GM12891 (cell line): ENCODE results near the gene ZFP82.

Experiments used
- PAX5 ChIP-seq: IDR thresholded peaks from 2 replicates; pipeline ENCODE4 v1.6.1; 2011; ENCODE audit warnings: low read length, moderate library complexity, mild to moderate bottlenecking; ENCODE audit not compliant: insufficient read depth, severe bottlenecking
- POLR2A ChIP-seq: IDR thresholded peaks from 2 replicates; pipeline ENCODE4 v1.6.1; 2011; ENCODE audit warnings: low read depth, low read length, control low read depth

DNA sequence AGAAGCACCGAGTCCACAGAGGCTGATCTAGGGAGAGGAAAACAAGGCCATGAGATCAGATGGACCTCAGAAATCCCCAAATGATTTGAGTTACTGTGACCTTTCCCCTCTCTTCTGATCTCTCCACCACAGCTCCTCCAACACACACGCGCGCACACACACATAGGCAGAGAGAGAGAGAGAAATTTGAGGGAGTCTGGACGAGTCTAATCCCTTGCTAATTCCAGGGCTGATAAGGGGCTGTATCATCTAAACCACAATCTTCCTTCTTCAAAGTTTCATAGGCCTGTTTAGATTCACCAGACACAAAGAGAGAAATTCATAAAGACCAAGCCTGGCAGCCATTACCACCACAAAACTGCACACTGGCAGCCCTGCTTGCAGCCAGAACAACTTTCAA, 8.6 kb downstream of the ZFP82 start:
- TF ChIP-seq POLR2A (no peak), PAX5 (no peak)
